Measurements from ENCODE around the gene JMJD8. TPM values are rescaled to one million over a fixed set of nuclear protein-coding genes. Genes with fewer than 3 reads are reported as not detected.

The JMJD8 gene
- total and polyA plus RNA-seq, 4 donors = 21.2 to 52.6 (median 33.4) TPM

GRCh38 chr16:720990-721764 is 37.0 kb upstream of the JMJD8 start, which contains the start of gene ANTKMT:
ANTKMT (plus strand) TSS chr16:721146; CDS start chr16:721275, 129 bp downstream.
- Histone ChIP-seq H3K27me3 (ENCODE audit: control insufficient read depth in 4 of 4, insufficient read depth in 4 of 4, low read length in 3 of 4) (no peaks in the 10 kb centered on the region), H3K4me1 (ENCODE audit: control insufficient read depth in 4 of 4, insufficient read depth in 4 of 4, low read length in 3 of 4) (peaks cover 15 to 33% (median 25%) of the 10 kb centered on the region in 4 donors), H3K36me3 (ENCODE audit: control insufficient read depth in 4 of 4, insufficient read depth in 3 of 4, low read depth in 1 of 4, low read length in 3 of 4) (peaks cover 0 to 2% (median 0%) of the 10 kb centered on the region in 4 donors), H3K9me3 (ENCODE audit: control insufficient read depth in 4 of 4, low read length in 3 of 4) (no peaks in the 10 kb centered on the region), H3K27ac (ENCODE audit: low read depth in 1 of 2, low read length in 2 of 2) (peak within 1 kb of the TSS; percentile 53 to 84), H3K4me3 (ENCODE audit: low read depth in 1 of 3, low read length in 3 of 3) (peak within 1 kb of the TSS; percentile 73 to 86 (median 82)), H3K9ac (ENCODE audit: low read depth in 1 of 2, low read length in 2 of 2) (peak within 1 kb of the TSS in 1 of 2 donors; percentile 87)
- 11% methylated on average over 106 of the region's 106 CpGs for WGBS
- DNase-seq (ENCODE audit: low spot score) = peak; percentile 79
- TF ChIP-seq, protein P1, sequence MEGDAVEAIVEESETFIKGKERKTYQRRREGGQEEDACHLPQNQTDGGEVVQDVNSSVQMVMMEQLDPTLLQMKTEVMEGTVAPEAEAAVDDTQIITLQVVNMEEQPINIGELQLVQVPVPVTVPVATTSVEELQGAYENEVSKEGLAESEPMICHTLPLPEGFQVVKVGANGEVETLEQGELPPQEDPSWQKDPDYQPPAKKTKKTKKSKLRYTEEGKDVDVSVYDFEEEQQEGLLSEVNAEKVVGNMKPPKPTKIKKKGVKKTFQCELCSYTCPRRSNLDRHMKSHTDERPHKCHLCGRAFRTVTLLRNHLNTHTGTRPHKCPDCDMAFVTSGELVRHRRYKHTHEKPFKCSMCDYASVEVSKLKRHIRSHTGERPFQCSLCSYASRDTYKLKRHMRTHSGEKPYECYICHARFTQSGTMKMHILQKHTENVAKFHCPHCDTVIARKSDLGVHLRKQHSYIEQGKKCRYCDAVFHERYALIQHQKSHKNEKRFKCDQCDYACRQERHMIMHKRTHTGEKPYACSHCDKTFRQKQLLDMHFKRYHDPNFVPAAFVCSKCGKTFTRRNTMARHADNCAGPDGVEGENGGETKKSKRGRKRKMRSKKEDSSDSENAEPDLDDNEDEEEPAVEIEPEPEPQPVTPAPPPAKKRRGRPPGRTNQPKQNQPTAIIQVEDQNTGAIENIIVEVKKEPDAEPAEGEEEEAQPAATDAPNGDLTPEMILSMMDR (IDR thresholded peaks at IDR 0.05; ENCODE audit: low read depth, low read length, missing input control) = no peak
- TF ChIP-seq GABPA (IDR thresholded peaks at IDR 0.05 in 1 of 2, conservative IDR thresholded peaks at IDR 0.05 in 1 of 2) = peak in 1 of 2 donors; percentile 77

DNA sequence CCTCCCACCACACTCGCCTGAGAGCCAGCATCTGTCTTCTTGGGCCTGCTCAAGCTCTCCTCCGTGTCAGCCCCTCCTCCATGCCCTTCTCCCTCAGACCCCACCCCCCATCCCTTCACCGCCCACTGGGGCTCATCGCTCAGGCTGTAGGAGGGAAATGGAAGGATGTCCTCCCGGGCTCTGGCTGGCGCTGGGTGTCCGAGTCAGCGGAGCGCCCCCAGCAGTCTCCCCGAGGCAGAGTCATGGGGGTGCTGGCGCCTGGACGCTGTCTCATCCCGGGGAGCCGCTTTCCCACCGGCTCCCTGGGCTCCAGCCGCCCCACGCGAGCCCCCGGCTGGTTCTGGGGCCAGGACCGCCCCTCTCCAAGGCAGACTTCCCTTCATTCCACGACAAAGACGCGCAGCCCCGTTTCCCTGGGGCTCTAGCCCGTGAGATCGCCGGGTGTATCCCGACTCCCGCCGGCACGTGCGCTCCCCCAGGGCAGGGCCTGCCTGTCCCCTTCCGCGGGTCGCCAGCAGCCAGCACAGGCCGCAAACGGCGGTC is 36.4 kb upstream of the JMJD8 start:
- WGBS = under 1% methylated on average over 38 of the region's 38 CpGs
- no peaks in the 10 kb centered on the region for H3K27me3 ChIP-seq (ENCODE audit: control insufficient read depth in 4 of 4, insufficient read depth in 4 of 4, low read length in 3 of 4)
- H3K9ac ChIP-seq (ENCODE audit: low read depth in 1 of 2, low read length in 2 of 2) = peak overlapping the region in 1 of 2 donors; percentile 87
- H3K9me3 ChIP-seq (ENCODE audit: control insufficient read depth in 4 of 4, low read length in 3 of 4) = no peaks in the 10 kb centered on the region
- peak overlapping the region; percentile 73 to 86 (median 82) for H3K4me3 ChIP-seq (ENCODE audit: low read depth in 1 of 3, low read length in 3 of 3)
- TF ChIP-seq, protein P1 (IDR thresholded peaks at IDR 0.05; ENCODE audit: low read depth, low read length, missing input control) = no peak
- TF ChIP-seq, protein P2, sequence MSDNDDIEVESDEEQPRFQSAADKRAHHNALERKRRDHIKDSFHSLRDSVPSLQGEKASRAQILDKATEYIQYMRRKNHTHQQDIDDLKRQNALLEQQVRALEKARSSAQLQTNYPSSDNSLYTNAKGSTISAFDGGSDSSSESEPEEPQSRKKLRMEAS (IDR thresholded peaks at IDR 0.05) = no peak
- TF ChIP-seq SP1 (IDR thresholded peaks at IDR 0.05) (no peak), EGR1 (IDR thresholded peaks at IDR 0.05; ENCODE audit: low read depth in 2 of 2) (no peak), NR2F2 (IDR thresholded peaks at IDR 0.05) (no peak), HNF4A (conservative IDR thresholded peaks at IDR 0.05) (no peak), FOXA2 (IDR thresholded peaks at IDR 0.05) (no peak)
- H3K27ac ChIP-seq (ENCODE audit: low read depth in 1 of 2, low read length in 2 of 2) = peak overlapping the region; percentile 53 to 84
- peaks cover 22 to 39% (median 31%) of the 10 kb centered on the region in 4 donors for H3K4me1 ChIP-seq (ENCODE audit: control insufficient read depth in 4 of 4, insufficient read depth in 4 of 4, low read length in 3 of 4)
- no peak for DNase-seq (ENCODE audit: low spot score)
- H3K36me3 ChIP-seq (ENCODE audit: control insufficient read depth in 4 of 4, insufficient read depth in 3 of 4, low read depth in 1 of 4, low read length in 3 of 4) = peaks cover 0 to 2% (median 0%) of the 10 kb centered on the region in 4 donors

GRCh38 chr16:719815-720446 is 35.8 kb upstream of the JMJD8 start:
- Histone ChIP-seq H3K4me3 (ENCODE audit: low read depth in 1 of 3, low read length in 3 of 3) (peak overlapping the region; percentile 73 to 86 (median 82)), H3K27me3 (ENCODE audit: control insufficient read depth in 4 of 4, insufficient read depth in 4 of 4, low read length in 3 of 4) (no peaks in the 10 kb centered on the region), H3K4me1 (ENCODE audit: control insufficient read depth in 4 of 4, insufficient read depth in 4 of 4, low read length in 3 of 4) (peaks cover 25 to 39% (median 35%) of the 10 kb centered on the region in 4 donors), H3K27ac (ENCODE audit: low read depth in 1 of 2, low read length in 2 of 2) (peak overlapping the region in 1 of 2 donors; percentile 84), H3K36me3 (ENCODE audit: control insufficient read depth in 4 of 4, insufficient read depth in 3 of 4, low read depth in 1 of 4, low read length in 3 of 4) (peaks cover 0 to 2% (median 0%) of the 10 kb centered on the region in 4 donors), H3K9ac (ENCODE audit: low read depth in 1 of 2, low read length in 2 of 2) (peak overlapping the region in 1 of 2 donors; percentile 87), H3K9me3 (ENCODE audit: control insufficient read depth in 4 of 4, low read length in 3 of 4) (no peaks in the 10 kb centered on the region)
- WGBS = 19% methylated on average over 16 of the region's 16 CpGs
- no peak for DNase-seq (ENCODE audit: low spot score)
- no peak for TF ChIP-seq HNF4G (IDR thresholded peaks at IDR 0.05)
- TF ChIP-seq HNF4A (conservative IDR thresholded peaks at IDR 0.05) = no peak
- TF ChIP-seq, protein P3, sequence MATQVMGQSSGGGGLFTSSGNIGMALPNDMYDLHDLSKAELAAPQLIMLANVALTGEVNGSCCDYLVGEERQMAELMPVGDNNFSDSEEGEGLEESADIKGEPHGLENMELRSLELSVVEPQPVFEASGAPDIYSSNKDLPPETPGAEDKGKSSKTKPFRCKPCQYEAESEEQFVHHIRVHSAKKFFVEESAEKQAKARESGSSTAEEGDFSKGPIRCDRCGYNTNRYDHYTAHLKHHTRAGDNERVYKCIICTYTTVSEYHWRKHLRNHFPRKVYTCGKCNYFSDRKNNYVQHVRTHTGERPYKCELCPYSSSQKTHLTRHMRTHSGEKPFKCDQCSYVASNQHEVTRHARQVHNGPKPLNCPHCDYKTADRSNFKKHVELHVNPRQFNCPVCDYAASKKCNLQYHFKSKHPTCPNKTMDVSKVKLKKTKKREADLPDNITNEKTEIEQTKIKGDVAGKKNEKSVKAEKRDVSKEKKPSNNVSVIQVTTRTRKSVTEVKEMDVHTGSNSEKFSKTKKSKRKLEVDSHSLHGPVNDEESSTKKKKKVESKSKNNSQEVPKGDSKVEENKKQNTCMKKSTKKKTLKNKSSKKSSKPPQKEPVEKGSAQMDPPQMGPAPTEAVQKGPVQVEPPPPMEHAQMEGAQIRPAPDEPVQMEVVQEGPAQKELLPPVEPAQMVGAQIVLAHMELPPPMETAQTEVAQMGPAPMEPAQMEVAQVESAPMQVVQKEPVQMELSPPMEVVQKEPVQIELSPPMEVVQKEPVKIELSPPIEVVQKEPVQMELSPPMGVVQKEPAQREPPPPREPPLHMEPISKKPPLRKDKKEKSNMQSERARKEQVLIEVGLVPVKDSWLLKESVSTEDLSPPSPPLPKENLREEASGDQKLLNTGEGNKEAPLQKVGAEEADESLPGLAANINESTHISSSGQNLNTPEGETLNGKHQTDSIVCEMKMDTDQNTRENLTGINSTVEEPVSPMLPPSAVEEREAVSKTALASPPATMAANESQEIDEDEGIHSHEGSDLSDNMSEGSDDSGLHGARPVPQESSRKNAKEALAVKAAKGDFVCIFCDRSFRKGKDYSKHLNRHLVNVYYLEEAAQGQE (IDR thresholded peaks at IDR 0.05) = no peak
- no peak for TF ChIP-seq YY1 (IDR thresholded peaks at IDR 0.05)
- no peak for TF ChIP-seq FOXA1 (IDR thresholded peaks at IDR 0.05)
- no peak for TF ChIP-seq EGR1 (IDR thresholded peaks at IDR 0.05; ENCODE audit: low read depth in 2 of 2)
- TF ChIP-seq RAD21 (IDR thresholded peaks at IDR 0.05) = no peak
- TF ChIP-seq RXRA (IDR thresholded peaks at IDR 0.05) = no peak
- TF ChIP-seq GABPA (IDR thresholded peaks at IDR 0.05 in 1 of 2, conservative IDR thresholded peaks at IDR 0.05 in 1 of 2) = no peak
